GM12878 (cell line): ENCODE results near the gene CD180. TPM values are rescaled to one million over a fixed set of nuclear protein-coding genes. Genes with fewer than 3 reads are reported as not detected.

Experiments
- ATAC-seq: fragments of 200-7000 bp; cut with Tn5 transposase; 3 replicates; pipeline ENCODE4 v1.9.1; 2020; ENCODE audit warnings: mild to moderate bottlenecking, moderate library complexity
- BruUV-seq: library from RNA; stranded (reverse); fragments of 400-500 nt; replicated peaks from 2 replicates; lab custom pipeline; 2021; lab: Mats Ljungman, UMichigan
- CTCF ChIA-PET: fragments of 300-600 bp; sonication (Branson Sonifier 250); formaldehyde crosslinking; extraction: SDS; loops from one replicate; lab custom pipeline; 2021; ENCODE audit warnings: inconsistent platforms; lab: Yijun Ruan, JAX
- POLR2A ChIA-PET: fragments of 350-600 bp; formaldehyde crosslinking; extraction: SDS; loops from one replicate; lab custom pipeline; 2021; ENCODE audit warnings: inconsistent platforms; lab: Charles Lee
- RAD21 ChIA-PET: fragments of 300-600 bp; sonication (Branson Sonifier 250); formaldehyde crosslinking; loops from one replicate; lab custom pipeline; 2023; ENCODE audit warnings: antibody characterized with exemption; ENCODE audit not compliant: unreplicated experiment; lab: Charles Lee
- SMC1A ChIA-PET: fragments of 300-600 bp; sonication (Branson Sonifier 250); formaldehyde crosslinking; loops from one replicate; lab custom pipeline; 2023; ENCODE audit not compliant: unreplicated experiment, uncharacterized antibody; lab: Charles Lee
- DNase-seq: peaks from one replicate; pipeline ENCODE4 v3.0.0-alpha.2; 2011; ENCODE audit warnings: low read depth, low spot score
- FAIRE-seq: peaks from 3 replicates; lab custom pipeline; 2011; peaks lifted over from hg19 to GRCh38; lab: Jason Lieb, UNC
- H2AFZ ChIP-seq: 2 replicates; pipeline ENCODE4 v1.6.0; 2011; ENCODE audit warnings: low read depth, low read length, control low read depth; ENCODE audit not compliant: control insufficient read depth
- H3K27ac ChIP-seq: 2 replicates; pipeline ENCODE4 v1.5.1; 2011; ENCODE audit warnings: control low read depth; ENCODE audit not compliant: control insufficient read depth, insufficient read depth
- H3K27me3 ChIP-seq, 2 experiments: replicated peaks in 1 of 2; 2 replicates each; pipeline versions ENCODE4 v1.6.0 to v1.6.1; 2011; ENCODE audit warnings: low read length in 1 of 2; ENCODE audit not compliant: control insufficient read depth in 2 of 2, insufficient read depth in 2 of 2
- H3K36me3 ChIP-seq, 2 experiments: 2 replicates each; pipeline ENCODE4 v1.5.1; 2011; ENCODE audit warnings: low read length in 1 of 2; ENCODE audit not compliant: control insufficient read depth in 2 of 2, insufficient read depth in 2 of 2
- H3K4me1 ChIP-seq: 2 replicates; pipeline ENCODE4 v1.6.1; 2011; ENCODE audit warnings: mild to moderate bottlenecking, low read length, moderate library complexity, mixed read lengths; ENCODE audit not compliant: control insufficient read depth, insufficient read depth
- H3K4me2 ChIP-seq: 2 replicates; pipeline ENCODE4 v1.6.0; 2011; ENCODE audit warnings: control low read depth; ENCODE audit not compliant: control insufficient read depth, insufficient read depth
- H3K4me3 ChIP-seq: fragments of 200-600 bp; sonication (generic); 2 replicates; pipeline ENCODE4 v1.5.1; 2016
- H3K79me2 ChIP-seq: 2 replicates; pipeline ENCODE4 v1.6.0; 2011; ENCODE audit warnings: low read length; ENCODE audit not compliant: control insufficient read depth, insufficient read depth
- H3K9ac ChIP-seq: 2 replicates; pipeline ENCODE4 v1.8.0; 2011; ENCODE audit warnings: low read length, control low read depth, mixed read lengths; ENCODE audit not compliant: control insufficient read depth, insufficient read depth
- H3K9me3 ChIP-seq: replicated peaks from 3 replicates; pipeline ENCODE4 v1.5.1; 2011; ENCODE audit warnings: mild to moderate bottlenecking, low read length; ENCODE audit not compliant: control insufficient read depth, insufficient read depth
- H4K20me1 ChIP-seq: 2 replicates; pipeline ENCODE4 v1.6.0; 2011; ENCODE audit not compliant: control insufficient read depth, insufficient read depth
- BCL11A ChIP-seq: IDR thresholded peaks from 2 replicates; pipeline ENCODE4 v1.6.1; 2011; ENCODE audit warnings: low read depth, low read length
- CHD2 ChIP-seq: IDR thresholded peaks from 2 replicates; pipeline ENCODE4 v1.6.1; 2011; ENCODE audit warnings: low read depth, low read length, improper control_type of control experiment, borderline replicate concordance
- CREB1 ChIP-seq: IDR thresholded peaks from 2 replicates; pipeline ENCODE4 v1.6.1; 2012; ENCODE audit warnings: low read depth, mild to moderate bottlenecking, inconsistent platforms
- FOS ChIP-seq: IDR thresholded peaks from 3 replicates; pipeline ENCODE4 v1.6.1; 2011; ENCODE audit warnings: borderline replicate concordance; ENCODE audit not compliant: insufficient read length; ENCODE audit errors: extremely low read depth
- HCFC1 ChIP-seq: fragments of 150-350 bp; IDR thresholded peaks from 2 replicates; pipeline ENCODE4 v1.6.1; 2014; ENCODE audit warnings: low read length
- HSF1 ChIP-seq: fragments of 150-350 bp; IDR thresholded peaks from 2 replicates; pipeline ENCODE4 v1.6.1; 2014; ENCODE audit warnings: mild to moderate bottlenecking, low read depth, low read length
- IKZF1 ChIP-seq: fragments of 450-650 bp; conservative IDR thresholded peaks from 2 replicates; pipeline ENCODE4 v1.6.1; 2017; ENCODE audit warnings: antibody characterized with exemption, mild to moderate bottlenecking
- IRF4 ChIP-seq: IDR thresholded peaks from 2 replicates; pipeline ENCODE4 v1.6.1; 2011; ENCODE audit warnings: low read depth, low read length
- MYC ChIP-seq: IDR thresholded peaks from 2 replicates; pipeline ENCODE4 v1.6.1; 2011; ENCODE audit warnings: mild to moderate bottlenecking, low read length, moderate library complexity, inconsistent platforms; ENCODE audit not compliant: insufficient read depth, insufficient replicate concordance, insufficient read length, severe bottlenecking
- WGBS: methylation state at CpG from one replicate; pipeline ENCODE4 v1.1.6; 2016; ENCODE audit warnings: low lambda C conversion rate; ENCODE audit not compliant: insufficient replicate concordance, insufficient coverage; ENCODE audit errors: missing lambda C conversion rate; 5-methylcytosine and 5-hydroxymethylcytosine counted together
- in situ Hi-C: fragments of 300-500 bp; cut with MboI; formaldehyde crosslinking; loops from 9 replicates; pipeline ENCODE4 v1.14.3; 2018; ENCODE audit warnings: mixed read lengths
- intact Hi-C: fragments of 100-400 bp; cut with micrococcal nuclease; formaldehyde crosslinking; loops from one replicate; pipeline ENCODE4 v1.14.2; 2022; ENCODE audit not compliant: unreplicated experiment
- polyA plus RNA-seq, 11 experiments: library from polyadenylated mRNA; depleted of rRNA in 4 of 11; unstranded in 6 of 11; stranded (reverse) in 5 of 11; fragments of >200 nt; fragmentation: Nextera tagmentation in 4 of 11; fragmentation: Illumina TruSeq in 1 of 11; extraction: Ambion mirVana in 4 of 11; extraction: Trizol in 1 of 11; gene quantifications; 1 replicate in 1 of 11; 2 replicates in 10 of 11; pipeline versions ENCODE4 v1.2.1 to v1.2.3, GENCODE V29; 2011 to 2016; ENCODE audit warnings: inconsistent platforms in 2 of 11, missing spikeins in 2 of 11, low read depth in 1 of 11
- total RNA-seq, 4 experiments: library from RNA; depleted of rRNA in 3 of 4; stranded (reverse); fragments of >200 nt in 3 of 4; fragmentation: Illumina TruSeq in 1 of 4; extraction: Trizol in 1 of 4; gene quantifications; 2 replicates each; pipeline versions ENCODE4 v1.2.1 to v1.2.3, GENCODE V29; 2013 to 2021
- TF ChIP-seq, protein P1 (sequence below): fragments of 150-350 bp; IDR thresholded peaks from 2 replicates; pipeline ENCODE4 v1.6.1; 2016; ENCODE audit warnings: low read depth, low read length
- TF ChIP-seq, protein P2 (sequence below): fragments of 450-650 bp; IDR thresholded peaks from 2 replicates; pipeline ENCODE4 v1.6.1; 2017; ENCODE audit warnings: mild to moderate bottlenecking, moderate library complexity

CD180 gene
- total and polyA plus RNA-seq, 10 of the 15 experiments (the other 5 are each of a cell fraction or from before 2014, with no cell fraction given) = 0.22 to 9.7 (median 2.9) TPM

DNA sequence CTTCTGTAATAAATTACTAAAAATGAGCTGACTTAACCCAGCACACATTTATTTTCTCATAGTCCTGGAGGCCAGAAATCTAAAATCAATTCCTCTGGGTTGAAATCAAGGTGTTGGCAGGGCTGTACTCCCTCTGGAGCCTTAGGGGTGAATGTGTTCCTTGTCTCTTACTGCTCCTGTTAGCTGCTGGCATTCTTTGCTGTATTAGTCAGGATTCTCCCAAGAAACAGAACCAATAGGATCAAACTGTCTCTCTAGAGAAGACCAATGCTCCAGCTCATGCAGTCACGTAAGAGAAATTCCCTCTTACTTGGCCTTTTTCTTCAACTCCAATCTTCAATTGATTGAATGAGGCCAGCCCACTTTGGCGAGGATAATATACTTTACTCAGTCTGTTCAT, 15.3 kb upstream of the CD180 start:
- Histone ChIP-seq H3K9ac (no peak overlapping the region), H2AFZ (no peak overlapping the region), H3K36me3 (no peaks in the 10 kb centered on the region), H3K9me3 (no peaks in the 10 kb centered on the region), H3K79me2 (no peaks in the 10 kb centered on the region), H3K4me1 (peaks cover 30% of the 10 kb centered on the region), H4K20me1 (no peaks in the 10 kb centered on the region), H3K4me3 (no peak overlapping the region), H3K4me2 (no peak overlapping the region), H3K27me3 (no peaks in the 10 kb centered on the region), H3K27ac (no peak overlapping the region)
- ChIA-PET RAD21 (no interaction called here), SMC1A (interaction anchor here (0.8 kb wide), 1 partner anchor 44 kb away, joined by 3 read pairs; no protein-coding TSS in a partner anchor), POLR2A (no interaction called here), CTCF (interaction anchor here (0.9 to 10.0 kb wide), 4 partner anchors 45 to 55 kb away, joined by 3 to 137 read pairs (median 68); no protein-coding TSS in a partner anchor)
- 72% methylated on average over 2 of the region's 2 CpGs for WGBS
- FAIRE-seq (no peak), DNase-seq (no peak), ATAC-seq (no peak)
- intact Hi-C loops = no loop called here
- in situ Hi-C loops = loop anchor here (5.0 to 25.0 kb wide), 3 partner anchors 50 to 400 kb away; no protein-coding TSS in a partner anchor
- BruUV-seq = no TSS peak
- no peak for TF ChIP-seq MYC
- TF ChIP-seq HSF1 = no peak
- TF ChIP-seq HCFC1 = no peak
- no peak for TF ChIP-seq BCL11A
- TF ChIP-seq, protein P1, sequence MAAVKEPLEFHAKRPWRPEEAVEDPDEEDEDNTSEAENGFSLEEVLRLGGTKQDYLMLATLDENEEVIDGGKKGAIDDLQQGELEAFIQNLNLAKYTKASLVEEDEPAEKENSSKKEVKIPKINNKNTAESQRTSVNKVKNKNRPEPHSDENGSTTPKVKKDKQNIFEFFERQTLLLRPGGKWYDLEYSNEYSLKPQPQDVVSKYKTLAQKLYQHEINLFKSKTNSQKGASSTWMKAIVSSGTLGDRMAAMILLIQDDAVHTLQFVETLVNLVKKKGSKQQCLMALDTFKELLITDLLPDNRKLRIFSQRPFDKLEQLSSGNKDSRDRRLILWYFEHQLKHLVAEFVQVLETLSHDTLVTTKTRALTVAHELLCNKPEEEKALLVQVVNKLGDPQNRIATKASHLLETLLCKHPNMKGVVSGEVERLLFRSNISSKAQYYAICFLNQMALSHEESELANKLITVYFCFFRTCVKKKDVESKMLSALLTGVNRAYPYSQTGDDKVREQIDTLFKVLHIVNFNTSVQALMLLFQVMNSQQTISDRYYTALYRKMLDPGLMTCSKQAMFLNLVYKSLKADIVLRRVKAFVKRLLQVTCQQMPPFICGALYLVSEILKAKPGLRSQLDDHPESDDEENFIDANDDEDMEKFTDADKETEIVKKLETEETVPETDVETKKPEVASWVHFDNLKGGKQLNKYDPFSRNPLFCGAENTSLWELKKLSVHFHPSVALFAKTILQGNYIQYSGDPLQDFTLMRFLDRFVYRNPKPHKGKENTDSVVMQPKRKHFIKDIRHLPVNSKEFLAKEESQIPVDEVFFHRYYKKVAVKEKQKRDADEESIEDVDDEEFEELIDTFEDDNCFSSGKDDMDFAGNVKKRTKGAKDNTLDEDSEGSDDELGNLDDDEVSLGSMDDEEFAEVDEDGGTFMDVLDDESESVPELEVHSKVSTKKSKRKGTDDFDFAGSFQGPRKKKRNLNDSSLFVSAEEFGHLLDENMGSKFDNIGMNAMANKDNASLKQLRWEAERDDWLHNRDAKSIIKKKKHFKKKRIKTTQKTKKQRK = no peak
- TF ChIP-seq, protein P2, sequence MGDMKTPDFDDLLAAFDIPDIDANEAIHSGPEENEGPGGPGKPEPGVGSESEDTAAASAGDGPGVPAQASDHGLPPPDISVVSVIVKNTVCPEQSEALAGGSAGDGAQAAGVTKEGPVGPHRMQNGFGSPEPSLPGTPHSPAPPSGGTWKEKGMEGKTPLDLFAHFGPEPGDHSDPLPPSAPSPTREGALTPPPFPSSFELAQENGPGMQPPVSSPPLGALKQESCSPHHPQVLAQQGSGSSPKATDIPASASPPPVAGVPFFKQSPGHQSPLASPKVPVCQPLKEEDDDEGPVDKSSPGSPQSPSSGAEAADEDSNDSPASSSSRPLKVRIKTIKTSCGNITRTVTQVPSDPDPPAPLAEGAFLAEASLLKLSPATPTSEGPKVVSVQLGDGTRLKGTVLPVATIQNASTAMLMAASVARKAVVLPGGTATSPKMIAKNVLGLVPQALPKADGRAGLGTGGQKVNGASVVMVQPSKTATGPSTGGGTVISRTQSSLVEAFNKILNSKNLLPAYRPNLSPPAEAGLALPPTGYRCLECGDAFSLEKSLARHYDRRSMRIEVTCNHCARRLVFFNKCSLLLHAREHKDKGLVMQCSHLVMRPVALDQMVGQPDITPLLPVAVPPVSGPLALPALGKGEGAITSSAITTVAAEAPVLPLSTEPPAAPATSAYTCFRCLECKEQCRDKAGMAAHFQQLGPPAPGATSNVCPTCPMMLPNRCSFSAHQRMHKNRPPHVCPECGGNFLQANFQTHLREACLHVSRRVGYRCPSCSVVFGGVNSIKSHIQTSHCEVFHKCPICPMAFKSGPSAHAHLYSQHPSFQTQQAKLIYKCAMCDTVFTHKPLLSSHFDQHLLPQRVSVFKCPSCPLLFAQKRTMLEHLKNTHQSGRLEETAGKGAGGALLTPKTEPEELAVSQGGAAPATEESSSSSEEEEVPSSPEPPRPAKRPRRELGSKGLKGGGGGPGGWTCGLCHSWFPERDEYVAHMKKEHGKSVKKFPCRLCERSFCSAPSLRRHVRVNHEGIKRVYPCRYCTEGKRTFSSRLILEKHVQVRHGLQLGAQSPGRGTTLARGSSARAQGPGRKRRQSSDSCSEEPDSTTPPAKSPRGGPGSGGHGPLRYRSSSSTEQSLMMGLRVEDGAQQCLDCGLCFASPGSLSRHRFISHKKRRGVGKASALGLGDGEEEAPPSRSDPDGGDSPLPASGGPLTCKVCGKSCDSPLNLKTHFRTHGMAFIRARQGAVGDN = no peak
- TF ChIP-seq CHD2 = no peak
- no peak for TF ChIP-seq IRF4
- no peak for TF ChIP-seq IKZF1
- no peak for TF ChIP-seq CREB1
- TF ChIP-seq FOS = no peak
